A549 (cell line): ENCODE measurements around the gene FAM107B.

Experiments
- NR3C1 ChIP-seq: fragments of >200 bp; sonication (Bioruptor Twin); formaldehyde crosslinking; IDR thresholded peaks from 3 replicates; pipeline ENCODE4 v1.6.1; 2017
- RNF2 ChIP-seq: fragments of 200-600 bp; sonication (generic); IDR thresholded peaks from 2 replicates; pipeline ENCODE4 v1.6.1; 2016; ENCODE audit warnings: low read depth, mild to moderate bottlenecking, antibody characterized with exemption, moderate library complexity, borderline replicate concordance
- USF2 ChIP-seq: fragments of 450-650 bp; IDR thresholded peaks from 2 replicates; pipeline ENCODE4 v1.6.1; 2014; ENCODE audit warnings: antibody characterized with exemption

GRCh38 chr10:14588084-14588937 lies 186.4 kb downstream of the FAM107B start:
- TF ChIP-seq RNF2 = no peak
- no peak for TF ChIP-seq NR3C1
- no peak for TF ChIP-seq USF2
